HepG2 (cell line): ENCODE measurements around the gene MYOZ1. TPM values are rescaled to one million over a fixed set of nuclear protein-coding genes. Genes with fewer than 3 reads are reported as not detected.

ENCODE experiments used
- ARNT2 ChIP-seq: sonication (generic); formaldehyde crosslinking; IDR thresholded peaks from 2 replicates; pipeline ENCODE4 v1.8.0; 2022; ENCODE audit warnings: mild to moderate bottlenecking, low read depth, missing genetic modification reagents, moderate library complexity
- EED ChIP-seq: sonication (generic); formaldehyde crosslinking; IDR thresholded peaks from 2 replicates; pipeline ENCODE4 v1.5.0; 2020; ENCODE audit warnings: mild to moderate bottlenecking, missing genetic modification reagents
- EP300 ChIP-seq, 3 experiments: sonication (generic) in 1 of 3; formaldehyde crosslinking in 1 of 3; IDR thresholded peaks; 2 replicates each; pipeline versions ENCODE4 v1.5.1 to v1.6.1; 2011 to 2020; ENCODE audit warnings: low read depth in 2 of 3, low read length in 2 of 3, borderline replicate concordance in 1 of 3, improper control_type of control experiment in 1 of 3, mild to moderate bottlenecking in 1 of 3, missing genetic modification reagents in 1 of 3, moderate library complexity in 1 of 3
- KDM6A ChIP-seq: IDR thresholded peaks from 2 replicates; pipeline ENCODE4 v1.6.1; 2016; ENCODE audit warnings: low read depth
- MED1 ChIP-seq: sonication (generic); formaldehyde crosslinking; IDR thresholded peaks from 2 replicates; pipeline ENCODE4 v1.4.0; 2020; ENCODE audit warnings: missing genetic modification reagents
- MYNN ChIP-seq: sonication (generic); formaldehyde crosslinking; IDR thresholded peaks from 2 replicates; pipeline ENCODE4 v1.4.0; 2020; ENCODE audit warnings: mild to moderate bottlenecking, low read depth, missing genetic modification reagents
- PTBP1 ChIP-seq: fragments of 200-400 bp; formaldehyde crosslinking; IDR thresholded peaks from 2 replicates; pipeline ENCODE4 v1.6.1; 2018; ENCODE audit warnings: low read length, low read depth; ENCODE audit not compliant: poor library complexity, severe bottlenecking
- RBM39 ChIP-seq: fragments of 200-400 bp; formaldehyde crosslinking; IDR thresholded peaks from one replicate; pipeline ENCODE4 v1.6.1; 2018; ENCODE audit warnings: antibody characterized with exemption, mild to moderate bottlenecking, low read depth, low read length; ENCODE audit not compliant: poor library complexity, severe bottlenecking
- SALL1 ChIP-seq: sonication (generic); formaldehyde crosslinking; IDR thresholded peaks from 2 replicates; pipeline ENCODE4 v1.8.0; 2022; ENCODE audit warnings: mild to moderate bottlenecking, missing genetic modification reagents
- SOX6 ChIP-seq, 2 experiments: fragments of 450-650 bp in 1 of 2; sonication (generic) in 1 of 2; formaldehyde crosslinking in 1 of 2; IDR thresholded peaks; 2 replicates each; pipeline versions ENCODE4 v1.4.0 to v1.6.1; 2017 to 2020; ENCODE audit warnings: antibody characterized with exemption in 1 of 2, mild to moderate bottlenecking in 1 of 2, missing genetic modification reagents in 1 of 2
- SRY ChIP-seq: sonication (generic); formaldehyde crosslinking; IDR thresholded peaks from 2 replicates; pipeline ENCODE4 v1.8.0; 2022; ENCODE audit warnings: mild to moderate bottlenecking, missing genetic modification reagents
- ZNF263 ChIP-seq: sonication (generic); formaldehyde crosslinking; IDR thresholded peaks from 2 replicates; pipeline ENCODE4 v1.4.0; 2020; ENCODE audit warnings: missing genetic modification reagents
- polyA plus RNA-seq, 8 experiments: library from polyadenylated mRNA; depleted of rRNA in 3 of 8; stranded (reverse) in 7 of 8; unstranded in 1 of 8; fragments of >200 nt; fragmentation: Illumina TruSeq in 4 of 8; extraction: Trizol in 4 of 8; gene quantifications; 2 replicates each; pipeline versions ENCODE4 v1.2.1 to v1.2.3, GENCODE V29; 2011 to 2016; ENCODE audit warnings: low read depth in 4 of 8, missing spikeins in 1 of 8, mixed read lengths in 1 of 8; ENCODE audit not compliant: insufficient read depth in 1 of 8
- total RNA-seq, 5 experiments: library from RNA; depleted of rRNA; stranded (reverse); fragments of >200 nt; fragmentation: Illumina TruSeq; extraction: Trizol; gene quantifications; 2 replicates each; pipeline ENCODE4 v1.2.3, GENCODE V29; 2016; ENCODE audit warnings: low read depth in 1 of 5
- TF ChIP-seq, protein P1 (sequence below), 2 experiments: fragments of 450-650 bp in 1 of 2; sonication (generic) in 1 of 2; formaldehyde crosslinking; IDR thresholded peaks; 2 replicates each; pipeline versions ENCODE4 v1.5.0 to v1.8.0; 2020 to 2022; ENCODE audit warnings: mild to moderate bottlenecking in 1 of 2, missing genetic modification reagents in 1 of 2
- TF ChIP-seq, protein P2 (sequence below): sonication (generic); formaldehyde crosslinking; IDR thresholded peaks from 2 replicates; pipeline ENCODE4 v1.5.1; 2020; ENCODE audit warnings: mild to moderate bottlenecking, missing genetic modification reagents, borderline replicate concordance
- TF ChIP-seq, protein P3 (sequence below): sonication (generic); formaldehyde crosslinking; IDR thresholded peaks from 2 replicates; pipeline ENCODE4 v1.4.0; 2020; ENCODE audit warnings: missing genetic modification reagents, mild to moderate bottlenecking, borderline replicate concordance
- TF ChIP-seq, protein P4 (sequence below): sonication (generic); formaldehyde crosslinking; conservative IDR thresholded peaks from 2 replicates; pipeline ENCODE4 v1.4.0; 2020; ENCODE audit warnings: missing genetic modification reagents

Gene MYOZ1
- total and polyA plus RNA-seq, 2 of the 13 experiments (the other 11 are each of a cell fraction or from before 2014, with no cell fraction given), result not detected

DNA sequence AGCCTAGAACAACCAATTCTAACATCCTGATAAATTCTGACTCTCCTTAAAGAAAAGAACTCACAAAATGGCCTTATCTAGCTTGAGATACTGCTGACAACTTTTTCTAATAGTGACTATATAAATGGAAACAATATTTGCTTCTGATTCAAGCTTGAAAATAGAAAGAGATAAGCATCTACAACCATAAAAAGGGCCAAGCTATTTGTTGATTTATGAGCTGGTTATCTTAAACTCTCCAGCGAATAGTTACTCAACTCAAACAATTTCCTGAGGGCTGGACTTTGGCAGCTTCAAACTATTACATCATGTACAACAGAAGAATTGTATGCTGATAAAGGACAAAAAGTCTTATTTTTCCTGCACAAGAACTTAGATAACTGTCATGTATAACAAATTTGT, 54.7 kb downstream of the MYOZ1 start (continued):
- TF ChIP-seq, protein P1, sequence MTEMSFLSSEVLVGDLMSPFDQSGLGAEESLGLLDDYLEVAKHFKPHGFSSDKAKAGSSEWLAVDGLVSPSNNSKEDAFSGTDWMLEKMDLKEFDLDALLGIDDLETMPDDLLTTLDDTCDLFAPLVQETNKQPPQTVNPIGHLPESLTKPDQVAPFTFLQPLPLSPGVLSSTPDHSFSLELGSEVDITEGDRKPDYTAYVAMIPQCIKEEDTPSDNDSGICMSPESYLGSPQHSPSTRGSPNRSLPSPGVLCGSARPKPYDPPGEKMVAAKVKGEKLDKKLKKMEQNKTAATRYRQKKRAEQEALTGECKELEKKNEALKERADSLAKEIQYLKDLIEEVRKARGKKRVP (CRISPR knock-in tag; IDR thresholded peaks at IDR 0.05), result peak; percentile 84 to 96; a peak in 3 of 4 replicates
- TF ChIP-seq KDM6A (CRISPR knock-in tag) (0 out of 2 replicates have a peak, but pooled peaks have one; percentile 46), EED (CRISPR knock-in tag) (no peak), PTBP1 (no peak), MYNN (CRISPR knock-in tag) (no peak), SALL1 (CRISPR knock-in tag) (no peak), EP300 (IDR thresholded peaks at IDR 0.05; ENCODE audit: low read depth in 2 of 2, low read length in 2 of 2) (peak in 1 of 2 experiments; percentile 92; a peak in 2 of 4 replicates), EP300 (CRISPR knock-in tag; IDR thresholded peaks at IDR 0.05; ENCODE audit: borderline replicate concordance) (no peak; the same call in 1 of the 2 replicates), ARNT2 (CRISPR knock-in tag) (no peak), ZNF263 (CRISPR knock-in tag) (no peak), SRY (CRISPR knock-in tag) (no peak), SOX6 (IDR thresholded peaks at IDR 0.05) (no peak), SOX6 (CRISPR knock-in tag; IDR thresholded peaks at IDR 0.05) (peak; percentile 94), MED1 (peak; percentile 49; the same call in 1 of the 2 replicates), RBM39 (no peak)
- TF ChIP-seq, protein P2, sequence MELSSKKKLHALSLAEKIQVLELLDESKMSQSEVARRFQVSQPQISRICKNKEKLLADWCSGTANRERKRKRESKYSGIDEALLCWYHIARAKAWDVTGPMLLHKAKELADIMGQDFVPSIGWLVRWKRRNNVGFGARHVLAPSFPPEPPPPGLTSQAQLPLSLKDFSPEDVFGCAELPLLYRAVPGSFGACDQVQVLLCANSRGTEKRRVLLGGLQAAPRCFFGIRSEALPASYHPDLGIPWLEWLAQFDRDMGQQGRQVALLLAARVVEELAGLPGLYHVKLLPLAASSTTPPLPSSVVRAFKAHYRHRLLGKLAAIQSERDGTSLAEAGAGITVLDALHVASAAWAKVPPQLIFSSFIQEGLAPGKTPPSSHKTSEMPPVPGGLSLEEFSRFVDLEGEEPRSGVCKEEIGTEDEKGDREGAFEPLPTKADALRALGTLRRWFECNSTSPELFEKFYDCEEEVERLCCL (CRISPR knock-in tag), result no peak
- TF ChIP-seq, protein P3, sequence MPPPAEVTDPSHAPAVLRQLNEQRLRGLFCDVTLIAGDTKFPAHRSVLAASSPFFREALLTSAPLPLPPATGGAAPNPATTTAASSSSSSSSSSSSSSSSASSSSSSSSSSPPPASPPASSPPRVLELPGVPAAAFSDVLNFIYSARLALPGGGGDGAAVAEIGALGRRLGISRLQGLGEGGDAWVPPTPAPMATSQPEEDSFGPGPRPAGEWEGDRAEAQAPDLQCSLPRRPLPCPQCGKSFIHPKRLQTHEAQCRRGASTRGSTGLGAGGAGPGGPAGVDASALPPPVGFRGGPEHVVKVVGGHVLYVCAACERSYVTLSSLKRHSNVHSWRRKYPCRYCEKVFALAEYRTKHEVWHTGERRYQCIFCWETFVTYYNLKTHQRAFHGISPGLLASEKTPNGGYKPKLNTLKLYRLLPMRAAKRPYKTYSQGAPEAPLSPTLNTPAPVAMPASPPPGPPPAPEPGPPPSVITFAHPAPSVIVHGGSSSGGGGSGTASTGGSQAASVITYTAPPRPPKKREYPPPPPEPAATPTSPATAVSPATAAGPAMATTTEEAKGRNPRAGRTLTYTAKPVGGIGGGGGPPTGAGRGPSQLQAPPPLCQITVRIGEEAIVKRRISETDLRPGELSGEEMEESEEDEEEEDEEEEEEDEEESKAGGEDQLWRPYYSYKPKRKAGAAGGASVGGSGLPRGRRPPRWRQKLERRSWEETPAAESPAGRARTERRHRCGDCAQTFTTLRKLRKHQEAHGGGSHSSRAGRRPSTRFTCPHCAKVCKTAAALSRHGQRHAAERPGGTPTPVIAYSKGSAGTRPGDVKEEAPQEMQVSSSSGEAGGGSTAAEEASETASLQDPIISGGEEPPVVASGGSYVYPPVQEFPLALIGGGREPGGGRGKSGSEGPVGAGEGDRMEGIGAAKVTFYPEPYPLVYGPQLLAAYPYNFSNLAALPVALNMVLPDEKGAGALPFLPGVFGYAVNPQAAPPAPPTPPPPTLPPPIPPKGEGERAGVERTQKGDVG (CRISPR knock-in tag), result no peak
- TF ChIP-seq, protein P4, sequence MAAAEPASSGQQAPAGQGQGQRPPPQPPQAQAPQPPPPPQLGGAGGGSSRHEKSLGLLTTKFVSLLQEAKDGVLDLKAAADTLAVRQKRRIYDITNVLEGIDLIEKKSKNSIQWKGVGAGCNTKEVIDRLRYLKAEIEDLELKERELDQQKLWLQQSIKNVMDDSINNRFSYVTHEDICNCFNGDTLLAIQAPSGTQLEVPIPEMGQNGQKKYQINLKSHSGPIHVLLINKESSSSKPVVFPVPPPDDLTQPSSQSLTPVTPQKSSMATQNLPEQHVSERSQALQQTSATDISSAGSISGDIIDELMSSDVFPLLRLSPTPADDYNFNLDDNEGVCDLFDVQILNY (CRISPR knock-in tag), result no peak
